NCI-H82 treated with DMSO at 0.1 percent for 48 hours (cell line): ENCODE results near the gene INO80D.

Source experiments
- DNase-seq: peaks from one replicate; lab custom pipeline; 2025; ENCODE audit not compliant: unreplicated experiment; lab: John Stamatoyannopoulos, UW

Gene INO80D

DNA sequence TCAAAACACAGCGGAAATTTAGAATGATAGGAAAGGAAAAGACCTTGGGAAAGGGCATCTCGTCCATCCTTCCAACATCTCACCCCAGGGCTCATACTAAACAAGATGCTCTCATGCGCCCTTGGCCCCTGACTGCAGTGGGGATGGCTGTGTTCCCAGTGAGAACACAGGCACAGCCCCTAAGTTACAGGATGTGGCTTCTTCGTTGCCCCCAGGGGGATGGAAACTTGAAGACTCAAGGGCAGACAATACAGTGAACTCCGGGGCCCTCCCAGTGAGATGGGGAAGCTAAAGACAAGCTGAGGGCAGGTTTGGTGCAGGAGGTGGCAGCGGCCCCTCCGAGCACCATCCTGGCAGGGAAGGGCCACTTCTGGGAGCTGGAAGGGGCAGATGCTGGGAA, 139.7 kb downstream of the INO80D start:
- DNase-seq, result no peak
